PFSK-1 (cell line): ENCODE results near the gene SMR3B.

Experiments
- FOXP2 ChIP-seq: optimal IDR thresholded peaks from 2 replicates; pipeline ENCODE3; 2011; ENCODE audit warnings: borderline replicate concordance, control low read depth, inconsistent platforms; ENCODE audit not compliant: insufficient read depth; ENCODE audit errors: extremely low read length, extremely low read depth
- POLR2AphosphoS5 ChIP-seq: IDR thresholded peaks from 2 replicates; pipeline ENCODE4 v1.6.1; 2012; ENCODE audit warnings: low read depth, mild to moderate bottlenecking, control low read depth, low read length, moderate library complexity
- REST ChIP-seq, 2 experiments: IDR thresholded peaks; 2 replicates each; pipeline versions ENCODE4 v1.6.1 to v1.8.0; 2011 to 2012; ENCODE audit warnings: low read depth in 2 of 2, low read length in 2 of 2, control low read depth in 1 of 2, inconsistent platforms in 1 of 2, mild to moderate bottlenecking in 1 of 2, moderate library complexity in 1 of 2; ENCODE audit not compliant: insufficient read depth in 1 of 2
- SIN3A ChIP-seq: IDR thresholded peaks from 2 replicates; pipeline ENCODE4 v1.6.1; 2012; ENCODE audit warnings: mild to moderate bottlenecking, low read length, moderate library complexity, borderline replicate concordance; ENCODE audit not compliant: insufficient read depth
- TAF1 ChIP-seq: IDR thresholded peaks from 2 replicates; pipeline ENCODE4 v1.6.1; 2012; ENCODE audit warnings: low read length, control low read depth, borderline replicate concordance; ENCODE audit not compliant: insufficient read depth

SMR3B gene

GRCh38 chr4:70437197-70437596, 54.3 kb downstream of the SMR3B start:
- no peak for TF ChIP-seq REST (IDR thresholded peaks at IDR 0.05; ENCODE audit: insufficient read depth in 1 of 2, low read depth in 2 of 2, low read length in 2 of 2)
- no peak for TF ChIP-seq SIN3A
- TF ChIP-seq FOXP2: no peak
- TF ChIP-seq TAF1: no peak
- no peak for TF ChIP-seq POLR2AphosphoS5
